Posterior vena cava (tissue), 2 donors: ENCODE measurements around the gene TBC1D32. TPM values are rescaled to one million over a fixed set of nuclear protein-coding genes. Genes with fewer than 3 reads are reported as not detected.
"Not testable (repeated sequence)": the region's sequence is repeated elsewhere in the genome, so short reads cannot be mapped to it uniquely, and the experiment has no call there.

ENCODE experiments used
- DNase-seq: peaks from one replicate; pipeline ENCODE4 v3.0.0-alpha.2; 2020; ENCODE audit warnings: low spot score
- intact Hi-C, 2 donors: fragments of 100-400 bp; cut with DNase I; formaldehyde crosslinking; loops; one replicate each; pipeline versions ENCODE4 v1.14.1 to v1.14.2; 2022 to 2023
- total RNA-seq, 2 donors: library from RNA; stranded (reverse); fragmentation: NEBNext Ultra II Directional; extraction: Animal tissue kit (Norgen Biotek cat#: 25700); gene quantifications; one replicate each; pipeline ENCODE4 v1.2.1, GENCODE V29; 2021
- donor health status: DM: yes; HTN: yes; CAD: no.
- donor health status: DM: yes; HTN: yes; CAD: no.

TBC1D32 gene
- total RNA-seq, 2 donors from 2014 or later = 4.0 to 5.0 TPM

- intact Hi-C loops, DNase-seq: not testable (repeated sequence)
Measured at GRCh38 chr6:121048593-121048992, 285.7 kb downstream of the TBC1D32 start.

DNA sequence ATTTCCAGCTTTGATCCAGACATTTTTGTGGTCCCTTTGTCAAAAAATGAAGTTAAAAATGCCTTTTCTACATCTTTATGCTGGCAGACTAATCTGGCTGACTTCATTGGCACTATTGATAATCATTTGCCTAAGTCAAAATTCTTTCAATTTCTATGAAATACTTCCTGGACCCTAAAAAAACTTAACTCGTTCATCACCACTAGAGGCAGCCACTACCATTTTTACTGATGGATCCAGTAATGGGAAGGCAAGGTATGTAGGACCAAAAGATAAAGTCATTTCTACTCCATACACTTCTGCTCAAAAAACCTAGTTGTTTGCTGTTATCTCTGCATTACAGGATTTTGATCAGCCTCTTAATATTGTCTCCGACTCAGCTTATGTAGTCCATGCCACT, 289.4 kb downstream of the TBC1D32 start:
- intact Hi-C loops, DNase-seq: not testable (repeated sequence)

- DNase-seq, intact Hi-C loops: not testable (repeated sequence)
Measured at GRCh38 chr6:121043706-121044105, 290.6 kb downstream of the TBC1D32 start.

- DNase-seq, intact Hi-C loops: not testable (repeated sequence)
Measured at GRCh38 chr6:121043211-121043610, 291.1 kb downstream of the TBC1D32 start.

DNA sequence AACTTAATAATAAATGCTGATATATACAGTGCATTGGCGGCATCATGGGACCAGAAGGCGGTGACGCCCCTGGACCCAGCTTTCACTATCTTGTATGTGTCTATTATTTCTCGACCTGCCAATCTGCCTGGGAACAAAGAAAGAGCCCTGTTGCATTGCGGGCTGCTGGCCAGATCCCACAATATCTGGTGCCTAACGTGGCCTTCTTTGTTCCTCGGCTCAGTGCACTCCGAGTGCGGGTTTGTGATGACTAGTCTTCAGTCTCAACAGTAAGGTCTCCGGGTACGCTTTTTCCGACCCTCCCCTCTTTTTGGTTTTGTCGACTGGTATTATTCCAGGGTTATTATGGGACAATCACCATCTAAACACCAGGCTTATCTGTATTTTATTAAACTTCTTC, 291.5 kb downstream of the TBC1D32 start:
- DNase-seq = no peak
- intact Hi-C loops = no loop called here

DNA sequence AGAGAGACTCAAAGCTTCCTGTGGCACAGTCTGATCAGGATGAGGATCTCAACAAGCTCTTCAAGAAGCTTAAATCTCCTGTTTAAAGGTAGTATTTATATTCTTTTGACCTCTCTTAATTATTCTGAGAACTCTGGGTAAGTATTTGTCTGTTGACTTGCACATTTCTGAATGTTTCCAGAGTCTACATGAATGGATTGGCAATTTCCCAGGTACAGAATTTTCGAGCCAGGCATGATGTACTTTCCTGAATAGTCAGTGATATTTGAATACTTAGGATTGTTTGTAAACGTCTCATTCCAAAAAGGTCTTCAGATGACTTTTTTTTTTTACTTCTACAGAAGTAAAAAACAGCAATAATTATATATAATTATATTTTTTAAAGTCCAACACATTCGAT, 293.4 kb downstream of the TBC1D32 start:
- intact Hi-C loops = no loop called here
- DNase-seq = no peak

DNA sequence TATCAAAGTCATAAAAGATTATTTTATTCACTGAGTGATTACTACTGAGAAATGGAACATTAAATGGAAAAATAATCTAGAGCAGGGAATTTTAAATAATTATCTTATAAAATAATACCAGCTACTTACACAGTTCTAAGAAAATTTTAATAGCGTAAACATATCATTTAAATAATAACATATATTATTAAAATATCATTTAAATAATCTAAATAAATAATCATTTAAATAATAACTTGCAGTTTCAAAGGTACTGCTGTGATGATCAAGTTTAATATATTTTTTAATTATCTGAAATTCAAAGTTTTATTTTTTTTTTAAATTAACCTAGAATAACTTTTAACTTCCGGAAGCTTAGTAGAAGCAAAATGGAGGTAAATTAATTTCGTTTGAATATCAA, 301.2 kb downstream of the TBC1D32 start:
- intact Hi-C loops = no loop called here
- DNase-seq = no peak

GRCh38 chr6:121032268-121033006, 301.8 kb downstream of the TBC1D32 start:
- DNase-seq = no peak
- intact Hi-C loops = no loop called here

Other genes starting within 250 kb of the TBC1D32 start
- gene GJA1, start 101.2 kb upstream of the TBC1D32 start, total RNA-seq = 10 to 100 TPM; 50.0 to 68.2 TPM